Bone marrow (tissue), 2 donors: Measurements from ENCODE around the gene COQ5.

Experiments used
- DNase-seq, 2 donors: peaks; one replicate each; lab custom pipeline; 2025; lab: John Stamatoyannopoulos, UW

Gene COQ5

GRCh38 chr12:120453977-120454376 lies 75.0 kb downstream of the COQ5 start:
- peak in 1 of 2 donors; percentile 33 for DNase-seq
